Transverse colon (tissue), 4 donors: Measurements from ENCODE around the gene SMYD3. TPM values are rescaled to one million over a fixed set of nuclear protein-coding genes. Genes with fewer than 3 reads are reported as not detected.

Source experiments
- DNase-seq: peaks from one replicate; pipeline ENCODE4 v3.0.0-alpha.2; 2019
- H3K27ac ChIP-seq, 4 donors: fragments of 200-600 bp; sonication (generic); 2 replicates each; pipeline ENCODE4 v1.5.1; 2016 to 2018; ENCODE audit warnings: inconsistent platforms in 4 of 4
- H3K27me3 ChIP-seq: fragments of 200-600 bp; sonication (generic); 2 replicates; pipeline ENCODE4 v1.5.1; 2017; ENCODE audit warnings: inconsistent platforms
- H3K36me3 ChIP-seq, 4 donors: fragments of 200-600 bp; sonication (generic); 2 replicates each; pipeline ENCODE4 v1.5.1; 2017 to 2019; ENCODE audit warnings: inconsistent platforms in 4 of 4
- H3K4me1 ChIP-seq, 4 donors: fragments of 200-600 bp; sonication (generic); 2 replicates each; pipeline ENCODE4 v1.5.1; 2017 to 2020; ENCODE audit warnings: inconsistent platforms in 4 of 4
- H3K4me3 ChIP-seq, 4 donors: fragments of 200-600 bp; sonication (generic); 1 replicate in 1 of 4; 2 replicates in 3 of 4; pipeline versions ENCODE4 v1.5.1 to v1.6.1; 2017 to 2019; ENCODE audit warnings: inconsistent platforms in 4 of 4
- H3K9me3 ChIP-seq, 2 donors: fragments of 200-600 bp; sonication (generic); 2 replicates each; pipeline ENCODE4 v1.5.1; 2017 to 2019; ENCODE audit warnings: inconsistent platforms in 2 of 2
- CTCF ChIP-seq, 5 experiments: fragments of 200-600 bp in 3 of 5; fragments of 450-650 bp in 2 of 5; sonication (generic) in 3 of 5; IDR thresholded peaks; 1 replicate in 2 of 5; 2 replicates in 3 of 5; pipeline ENCODE4 v1.5.1; 2016 to 2017; ENCODE audit warnings: antibody characterized with exemption in 5 of 5, inconsistent platforms in 3 of 5, mild to moderate bottlenecking in 2 of 5, moderate library complexity in 1 of 5
- EP300 ChIP-seq: sonication (generic); formaldehyde crosslinking; IDR thresholded peaks from one replicate; pipeline ENCODE4 v1.6.1; 2017; ENCODE audit warnings: antibody characterized with exemption, low read depth
- POLR2A ChIP-seq: fragments of 450-650 bp; IDR thresholded peaks from one replicate; pipeline ENCODE4 v1.6.1; 2016; ENCODE audit warnings: antibody characterized with exemption, mild to moderate bottlenecking, moderate library complexity
- POLR2AphosphoS5 ChIP-seq, 3 donors: sonication (generic); formaldehyde crosslinking; IDR thresholded peaks; one replicate each; pipeline ENCODE4 v1.6.1; 2016; ENCODE audit warnings: antibody characterized with exemption in 3 of 3
- WGBS, 2 donors: methylation state at CpG; one replicate each; pipeline ENCODE4 v1.1.5; 2018; ENCODE audit warnings: low coverage in 1 of 2; 5-methylcytosine and 5-hydroxymethylcytosine counted together
- in situ Hi-C, 4 donors: fragments of 200-750 bp; cut with MboI; loops; one replicate each; pipeline versions ENCODE4 v1.15.0 to v1.15.1; 2017; ENCODE audit warnings: low sequenced_read_pairs in 3 of 4, low pct_ligation_motif_present in 1 of 4, low pct_unique_long_range_greater_than_20kb in 1 of 4
- intact Hi-C: fragments of 100-400 bp; cut with DNase I; formaldehyde crosslinking; loops from one replicate; pipeline ENCODE4 v1.15.1; 2023; ENCODE audit warnings: low total_unique reads
- total RNA-seq, 4 donors: library from RNA; depleted of rRNA; stranded (reverse); fragments of >200 nt; gene quantifications; one replicate each; pipeline ENCODE4 v1.1.0, GENCODE V29; 2016

The SMYD3 gene
- total RNA-seq, 4 donors from 2014 or later = 10.5 to 31.3 (median 25.8) TPM

- intact Hi-C loops (no loop called here), in situ Hi-C loops (loop anchor here in 3 of 4 donors (25.0 kb wide), 3 partner anchors 417 to 467 kb away; no protein-coding TSS in a partner anchor)
- WGBS, 2 donors = 75 to 82% methylated on average over 6 of the region's 6 CpGs
- H3K4me3 ChIP-seq = no peak overlapping the region
- TF ChIP-seq CTCF (IDR thresholded peaks at IDR 0.05) = no peak
- TF ChIP-seq POLR2A = no peak
- no peak for TF ChIP-seq EP300
- TF ChIP-seq POLR2AphosphoS5 (IDR thresholded peaks at IDR 0.05) = no peak
- H3K36me3 ChIP-seq = no peaks in the 10 kb centered on the region
- no peaks in the 10 kb centered on the region for H3K27me3 ChIP-seq
- no peak for DNase-seq
- H3K27ac ChIP-seq = no peak overlapping the region
- no peaks in the 10 kb centered on the region for H3K9me3 ChIP-seq
- H3K4me1 ChIP-seq = no peaks in the 10 kb centered on the region
Observed at GRCh38 chr1:246020211-246020954, 486.7 kb downstream of the SMYD3 start.

- H3K4me3 ChIP-seq = no peak overlapping the region
- WGBS, 2 donors = 79 to 100% methylated on average over 1 to 4 of the region's 4 CpGs
- intact Hi-C loops = loop anchor here (10.0 kb wide), 1 partner anchor 267 kb away; no protein-coding TSS in a partner anchor
- no peaks in the 10 kb centered on the region for H3K4me1 ChIP-seq
- in situ Hi-C loops = loop anchor here (10.0 to 25.0 kb wide), 4 partner anchors 419 to 863 kb away; partner anchors contain the start of gene KIF26B (in 1 of the 4)
- H3K36me3 ChIP-seq = no peaks in the 10 kb centered on the region
- no peak for DNase-seq
- H3K27me3 ChIP-seq = no peaks in the 10 kb centered on the region
- TF ChIP-seq CTCF (IDR thresholded peaks at IDR 0.05) (no peak), POLR2A (no peak), POLR2AphosphoS5 (IDR thresholded peaks at IDR 0.05) (no peak)
- H3K9me3 ChIP-seq = no peaks in the 10 kb centered on the region
- H3K27ac ChIP-seq = no peak overlapping the region
Observed at GRCh38 chr1:246018146-246018545, 488.9 kb downstream of the SMYD3 start.

- Histone ChIP-seq H3K9me3 (no peaks in the 10 kb centered on the region), H3K4me1 (no peaks in the 10 kb centered on the region), H3K36me3 (no peaks in the 10 kb centered on the region), H3K27ac (no peak overlapping the region), H3K4me3 (no peak overlapping the region), H3K27me3 (no peaks in the 10 kb centered on the region)
- no peak for TF ChIP-seq POLR2A
- TF ChIP-seq POLR2AphosphoS5 (IDR thresholded peaks at IDR 0.05) = no peak
- TF ChIP-seq CTCF (IDR thresholded peaks at IDR 0.05) = peak; percentile 49 to 63 (median 59)
- 18 to 19% methylated on average over 5 of the region's 5 CpGs for WGBS, 2 donors
- DNase-seq = no peak
- in situ Hi-C loops (loop anchor here (10.0 to 25.0 kb wide), 4 partner anchors 425 to 858 kb away; partner anchors contain the start of gene KIF26B (in 1 of the 4)), intact Hi-C loops (loop anchor here (10.0 kb wide), 1 partner anchor 272 kb away; no protein-coding TSS in a partner anchor)
Observed at GRCh38 chr1:246012341-246012740, 494.7 kb downstream of the SMYD3 start.

- in situ Hi-C loops = loop anchor here (10.0 to 25.0 kb wide), 4 partner anchors 427 to 856 kb away; partner anchors contain the start of gene KIF26B (in 1 of the 4)
- no peak for TF ChIP-seq EP300
- TF ChIP-seq CTCF (IDR thresholded peaks at IDR 0.05) = no peak
- no peak for TF ChIP-seq POLR2A
- no peak for TF ChIP-seq POLR2AphosphoS5 (IDR thresholded peaks at IDR 0.05)
- H3K27ac ChIP-seq = no peak overlapping the region
- no peaks in the 10 kb centered on the region for H3K9me3 ChIP-seq
- H3K4me3 ChIP-seq = no peak overlapping the region
- no peaks in the 10 kb centered on the region for H3K27me3 ChIP-seq
- intact Hi-C loops = loop anchor here (10.0 kb wide), 1 partner anchor 274 kb away; no protein-coding TSS in a partner anchor
- H3K4me1 ChIP-seq = no peaks in the 10 kb centered on the region
- no peak for DNase-seq
- H3K36me3 ChIP-seq = no peaks in the 10 kb centered on the region
- WGBS, 2 donors = 84 to 90% methylated on average over 3 of the region's 3 CpGs
Observed at GRCh38 chr1:246010386-246010785, 496.7 kb downstream of the SMYD3 start.
